CD4-positive, alpha-beta memory T cell (primary cell): ENCODE results near the gene NSD1. TPM values are rescaled to one million over a fixed set of nuclear protein-coding genes. Genes with fewer than 3 reads are reported as not detected.

Experiments used
- CTCF ChIA-PET: fragments of 350-600 bp; sonication (Branson Sonifier 250); formaldehyde crosslinking; loops from one replicate; lab custom pipeline; 2021; ENCODE audit warnings: inconsistent platforms; ENCODE audit not compliant: partially characterized antibody; lab: Charles Lee
- POLR2A ChIA-PET: fragments of 350-600 bp; sonication (Branson Sonifier 250); formaldehyde crosslinking; loops from one replicate; lab custom pipeline; 2021; ENCODE audit not compliant: partially characterized antibody; lab: Charles Lee
- DNase-seq, 5 donors: peaks; one replicate each; pipeline versions ENCODE4 v3.0.0 to v3.0.0-alpha.2; 2020 to 2022; ENCODE audit warnings: mixed read lengths in 1 of 5
- H3K27ac ChIP-seq: one replicate; pipeline ENCODE4 v1.7.0; 2013; ENCODE audit warnings: low read depth, low read length
- H3K27me3 ChIP-seq: 2 replicates; pipeline ENCODE4 v1.7.0; 2013; ENCODE audit warnings: mild to moderate bottlenecking, low read length, moderate library complexity; ENCODE audit not compliant: insufficient read depth
- H3K36me3 ChIP-seq: 2 replicates; pipeline ENCODE4 v1.7.0; 2013; ENCODE audit warnings: mild to moderate bottlenecking, low read length, moderate library complexity; ENCODE audit not compliant: insufficient read depth
- H3K4me1 ChIP-seq: 2 replicates; pipeline ENCODE4 v1.7.0; 2013; ENCODE audit warnings: mild to moderate bottlenecking, low read length, moderate library complexity; ENCODE audit not compliant: insufficient read depth
- H3K4me3 ChIP-seq, 2 donors: one replicate each; pipeline ENCODE4 v1.7.0; 2013; ENCODE audit warnings: low read length in 2 of 2, mild to moderate bottlenecking in 1 of 2
- H3K9me3 ChIP-seq, 2 donors: one replicate each; pipeline ENCODE4 v1.7.0; 2013; ENCODE audit warnings: low read length in 2 of 2, control low read depth in 1 of 2; ENCODE audit not compliant: control insufficient read depth in 1 of 2
- H3K27ac Mint-ChIP-seq, 7 donors: one replicate each; pipeline ENCODE4 v1.8.0; 2020 to 2021; ENCODE audit warnings: mixed read lengths in 7 of 7, mild to moderate bottlenecking in 6 of 7, inconsistent platforms in 3 of 7, moderate library complexity in 3 of 7
- H3K27me3 Mint-ChIP-seq, 2 donors: one replicate each; pipeline ENCODE4 v1.8.0; 2020 to 2021; ENCODE audit warnings: mixed read lengths in 2 of 2
- H3K36me3 Mint-ChIP-seq, 2 donors: one replicate each; pipeline ENCODE4 v1.8.0; 2020 to 2021; ENCODE audit warnings: mixed read lengths in 2 of 2, inconsistent platforms in 1 of 2, mild to moderate bottlenecking in 1 of 2
- H3K4me1 Mint-ChIP-seq, 4 donors: one replicate each; pipeline ENCODE4 v1.8.0; 2020 to 2021; ENCODE audit warnings: mixed read lengths in 4 of 4, mild to moderate bottlenecking in 1 of 4
- H3K4me3 Mint-ChIP-seq, 8 donors: one replicate each; pipeline ENCODE4 v1.8.0; 2020 to 2021; ENCODE audit warnings: mixed read lengths in 8 of 8, mild to moderate bottlenecking in 7 of 8, moderate library complexity in 6 of 8, inconsistent platforms in 3 of 8
- H3K9me3 Mint-ChIP-seq, 8 donors: one replicate each; pipeline ENCODE4 v1.8.0; 2020 to 2021; ENCODE audit warnings: mixed read lengths in 8 of 8, mild to moderate bottlenecking in 5 of 8, inconsistent platforms in 3 of 8, moderate library complexity in 1 of 8
- intact Hi-C: fragments of 100-400 bp; cut with micrococcal nuclease; formaldehyde crosslinking; loops from one replicate; pipeline ENCODE4 v1.15.1; 2023
- polyA plus RNA-seq, 2 donors: library from polyadenylated mRNA; unstranded; fragments of 300-500 nt; fragmentation: Illumina TruSeq; gene quantifications; one replicate each; pipeline ENCODE4 v1.2.3, GENCODE V29; 2021
- total RNA-seq, 2 experiments: library from RNA; stranded (reverse); gene quantifications; one replicate each; pipeline ENCODE4 v1.2.3, GENCODE V29; 2021

The NSD1 gene
- total and polyA plus RNA-seq, 4 experiments from 2014 or later, result 14.3 to 122 (median 90.0) TPM

GRCh38 chr5:177131019-177131320, 2.6 kb upstream of the NSD1 start:
- H3K4me3 Mint-ChIP-seq, result peak overlapping the region in 5 of 8 donors; percentile 3 to 84 (median 48)

GRCh38 chr5:177131352-177132135, 2.0 kb upstream of the NSD1 start:
- Histone ChIP-seq H3K9me3 (no peaks in the 10 kb centered on the region), H3K27me3 (no peaks in the 10 kb centered on the region), H3K27ac (no peak overlapping the region), H3K36me3 (no peaks in the 10 kb centered on the region), H3K4me3 (no peak overlapping the region), H3K4me1 (peaks cover 49% of the 10 kb centered on the region)
- Mint-ChIP-seq H3K36me3 (peaks cover 5 to 23% of the 10 kb centered on the region in 2 donors), H3K4me1 (peaks cover 35 to 62% (median 47%) of the 10 kb centered on the region in 4 donors), H3K4me3 (peak overlapping the region in 7 of 8 donors; percentile 4 to 84 (median 57)), H3K9me3 (no peaks in the 10 kb centered on the region), H3K27ac (peak overlapping the region; percentile 62 to 91 (median 77)), H3K27me3 (no peaks in the 10 kb centered on the region)
- POLR2A ChIA-PET, result interaction anchor here (1.1 to 7.0 kb wide), 3 partner anchors 16 to 595 kb away, joined by 3 to 68 read pairs (median 5); partner anchors contain the start of gene RNF44
- CTCF ChIA-PET, result interaction anchor here (9.8 kb wide), 1 partner anchor 19 kb away, joined by 80 read pairs; no protein-coding TSS in a partner anchor
- no peak for DNase-seq
- intact Hi-C loops, result loop anchor here (5.0 kb wide), 2 partner anchors 171 to 326 kb away; partner anchors contain the start of genes PRELID1 and RAB24

More at GRCh38 chr5:177131019-177131320, 2.6 kb upstream of the NSD1 start:
- intact Hi-C loops, result loop anchor here (5.0 kb wide), 2 partner anchors 171 to 326 kb away; partner anchors contain the start of genes PRELID1 and RAB24
- Mint-ChIP-seq H3K9me3 (no peaks in the 10 kb centered on the region), H3K27ac (peak overlapping the region in 5 of 7 donors; percentile 36 to 95 (median 91)), H3K27me3 (no peaks in the 10 kb centered on the region), H3K36me3 (peaks cover 5 to 19% of the 10 kb centered on the region in 2 donors), H3K4me1 (peaks cover 34 to 57% (median 43%) of the 10 kb centered on the region in 4 donors)
- Histone ChIP-seq H3K27ac (no peak overlapping the region), H3K27me3 (no peaks in the 10 kb centered on the region), H3K36me3 (no peaks in the 10 kb centered on the region), H3K9me3 (no peaks in the 10 kb centered on the region), H3K4me1 (peaks cover 43% of the 10 kb centered on the region), H3K4me3 (no peak overlapping the region)
- ChIA-PET CTCF (interaction anchor here (9.8 kb wide), 1 partner anchor 18 kb away, joined by 80 read pairs; no protein-coding TSS in a partner anchor), POLR2A (interaction anchor here (1.1 to 7.0 kb wide), 2 partner anchors 16 to 181 kb away, joined by 3 to 68 read pairs; no protein-coding TSS in a partner anchor)
- DNase-seq, result no peak

GRCh38 chr5:177132136-177133095, 1.2 kb upstream of the NSD1 start:
- peak in 3 of 5 donors; percentile 59 to 67 (median 65) for DNase-seq
- intact Hi-C loops, result loop anchor here (1.0 to 5.0 kb wide), 3 partner anchors 18 to 325 kb away; partner anchors contain the start of genes PRELID1 and RAB24
- peak overlapping the region in 6 of 7 donors; percentile 29 to 85 (median 68) for H3K27ac Mint-ChIP-seq
- H3K27me3 Mint-ChIP-seq, result no peaks in the 10 kb centered on the region
- Histone ChIP-seq H3K4me1 (peaks cover 58% of the 10 kb centered on the region), H3K4me3 (peak overlapping the region in 1 of 2 donors; percentile 47), H3K27me3 (no peaks in the 10 kb centered on the region), H3K27ac (peak overlapping the region; percentile 66), H3K36me3 (peaks cover 3% of the 10 kb centered on the region), H3K9me3 (no peaks in the 10 kb centered on the region)
- no peaks in the 10 kb centered on the region for H3K9me3 Mint-ChIP-seq
- ChIA-PET CTCF (interaction anchor here (9.8 kb wide), 1 partner anchor 20 kb away, joined by 80 read pairs; no protein-coding TSS in a partner anchor), POLR2A (interaction anchor here (0.6 to 7.0 kb wide), 11 partner anchors 8 to 1021 kb away, joined by 3 to 68 read pairs (median 7); partner anchors contain the start of genes LMAN2, NHP2, PRELID1 and RAB24)
- peaks cover 39 to 71% (median 53%) of the 10 kb centered on the region in 4 donors for H3K4me1 Mint-ChIP-seq
- peak overlapping the region in 6 of 8 donors; percentile 24 to 76 (median 58) for H3K4me3 Mint-ChIP-seq
- H3K36me3 Mint-ChIP-seq, result peaks cover 11 to 30% of the 10 kb centered on the region in 2 donors

- ChIA-PET POLR2A (interaction anchor here (0.5 to 7.0 kb wide), 20 partner anchors 10 to 1099 kb away, joined by 3 to 68 read pairs (median 4); partner anchors contain the start of genes NHP2, PHYKPL, PRELID1 and RAB24), CTCF (interaction anchor here (1.3 to 9.8 kb wide), 2 partner anchors 10 to 21 kb away, joined by 4 to 80 read pairs; no protein-coding TSS in a partner anchor)
- Mint-ChIP-seq H3K4me3 (peak overlapping the region; percentile 85 to 90 (median 87)), H3K4me1 (peaks cover 28 to 65% (median 44%) of the 10 kb centered on the region in 4 donors), H3K9me3 (no peaks in the 10 kb centered on the region), H3K27ac (peak overlapping the region; percentile 82 to 94 (median 92)), H3K36me3 (peaks cover 11 to 32% of the 10 kb centered on the region in 2 donors), H3K27me3 (no peaks in the 10 kb centered on the region)
- peak overlapping the region; percentile 20 to 67 for H3K4me3 ChIP-seq
- peaks cover 58% of the 10 kb centered on the region for H3K4me1 ChIP-seq
- no peaks in the 10 kb centered on the region for H3K9me3 ChIP-seq
- H3K27ac ChIP-seq, result peak overlapping the region; percentile 52
- intact Hi-C loops, result loop anchor here (1.0 to 5.0 kb wide), 4 partner anchors 20 to 323 kb away; partner anchors contain the start of genes PRELID1 and RAB24
- DNase-seq, result peak; percentile 41 to 68 (median 60)
- H3K27me3 ChIP-seq, result no peaks in the 10 kb centered on the region
- peaks cover 4% of the 10 kb centered on the region for H3K36me3 ChIP-seq
These were observed 502 bp downstream of the NSD1 start for GRCh38 chr5:177133853-177134696.

- H3K9me3 Mint-ChIP-seq, result no peaks in the 10 kb centered on the region
- Histone ChIP-seq H3K27ac (peak overlapping the region; percentile 52), H3K27me3 (no peaks in the 10 kb centered on the region), H3K9me3 (no peaks in the 10 kb centered on the region), H3K4me1 (peaks cover 57% of the 10 kb centered on the region), H3K4me3 (peak overlapping the region; percentile 20 to 67), H3K36me3 (peaks cover 4% of the 10 kb centered on the region)
- ChIA-PET CTCF (interaction anchor here (1.3 to 9.8 kb wide), 2 partner anchors 9 to 22 kb away, joined by 4 to 80 read pairs; no protein-coding TSS in a partner anchor), POLR2A (interaction anchor here (0.9 to 7.0 kb wide), 13 partner anchors 10 to 1098 kb away, joined by 3 to 68 read pairs (median 5); partner anchors contain the start of genes PHYKPL, PRELID1, RAB24 and ZNF346)
- peaks cover 12 to 35% of the 10 kb centered on the region in 2 donors for H3K36me3 Mint-ChIP-seq
- no peaks in the 10 kb centered on the region for H3K27me3 Mint-ChIP-seq
- peak overlapping the region; percentile 82 to 94 (median 92) for H3K27ac Mint-ChIP-seq
- peak overlapping the region; percentile 85 to 90 (median 87) for H3K4me3 Mint-ChIP-seq
- intact Hi-C loops, result loop anchor here (1.0 to 5.0 kb wide), 3 partner anchors 168 to 323 kb away; partner anchors contain the start of genes PRELID1 and RAB24
- peaks cover 25 to 61% (median 42%) of the 10 kb centered on the region in 4 donors for H3K4me1 Mint-ChIP-seq
- no peak for DNase-seq
These were observed 1.2 kb downstream of the NSD1 start for GRCh38 chr5:177134697-177135225.
